Prostate gland (tissue), 2 donors: ENCODE results near the gene PAQR5. TPM values are rescaled to one million over a fixed set of nuclear protein-coding genes. Genes with fewer than 3 reads are reported as not detected.

Experiments used
- DNase-seq: peaks from one replicate; pipeline ENCODE4 v3.0.0-alpha.2; 2019; ENCODE audit warnings: low spot score
- H3K27ac ChIP-seq, 2 donors: fragments of 200-600 bp; sonication (generic); 2 replicates each; pipeline ENCODE4 v1.5.1; 2017 to 2019
- H3K27me3 ChIP-seq: fragments of 200-600 bp; sonication (generic); replicated peaks from 2 replicates; pipeline ENCODE4 v1.5.1; 2019; ENCODE audit not compliant: insufficient read depth
- H3K36me3 ChIP-seq, 2 donors: fragments of 200-600 bp; sonication (generic); 1 replicate in 1 of 2; 2 replicates in 1 of 2; pipeline versions ENCODE4 v1.5.1 to v1.8.1; 2017 to 2019
- H3K4me1 ChIP-seq: fragments of 200-600 bp; sonication (generic); replicated peaks from 2 replicates; pipeline ENCODE4 v1.5.1; 2019
- H3K4me3 ChIP-seq, 2 donors: fragments of 200-600 bp; sonication (generic); 2 replicates each; pipeline ENCODE4 v1.5.1; 2017 to 2019
- H3K9me3 ChIP-seq: fragments of 200-600 bp; sonication (generic); 2 replicates; pipeline ENCODE4 v1.5.1; 2017
- CTCF ChIP-seq, 4 experiments: fragments of 200-600 bp in 2 of 4; fragments of 450-650 bp in 2 of 4; sonication (generic) in 2 of 4; IDR thresholded peaks; 1 replicate in 3 of 4; 2 replicates in 1 of 4; pipeline ENCODE4 v1.5.1; 2016 to 2019; ENCODE audit warnings: antibody characterized with exemption in 4 of 4, mild to moderate bottlenecking in 2 of 4, moderate library complexity in 2 of 4
- POLR2A ChIP-seq: fragments of 450-650 bp; IDR thresholded peaks from one replicate; pipeline ENCODE4 v1.6.1; 2016; ENCODE audit warnings: antibody characterized with exemption, mild to moderate bottlenecking
- POLR2AphosphoS5 ChIP-seq: sonication (generic); formaldehyde crosslinking; IDR thresholded peaks from one replicate; pipeline ENCODE4 v1.6.1; 2017; ENCODE audit warnings: antibody characterized with exemption
- WGBS: methylation state at CpG from one replicate; pipeline ENCODE4 v1.1.5; 2018; 5-methylcytosine and 5-hydroxymethylcytosine counted together
- intact Hi-C: fragments of 100-400 bp; cut with DNase I; formaldehyde crosslinking; loops from one replicate; pipeline ENCODE4 v1.14.2; 2022
- total RNA-seq, 2 donors: library from RNA; depleted of rRNA; stranded (reverse); fragments of >200 nt; gene quantifications; one replicate each; pipeline ENCODE4 v1.1.0, GENCODE V29; 2016

The PAQR5 gene
- total RNA-seq: 1 to 10 TPM in 1 of 2 donors, under 1 TPM in 1; 0.17 to 1.2 TPM

GRCh38 chr15:69298697-69299441 is at the start of gene PAQR5:
Gene PAQR5, plus strand, starts transcription at chr15:69298912. Its CDS starts 61,169 bp downstream, at chr15:69360081.
- no peak within 1 kb of the TSS for H3K27ac ChIP-seq
- 2% methylated on average over 50 of the region's 74 CpGs for WGBS

GRCh38 chr15:69253156-69253555 is 45.6 kb upstream of the PAQR5 start:
- TF ChIP-seq CTCF (IDR thresholded peaks at IDR 0.05): no peak
- TF ChIP-seq POLR2A: no peak
- TF ChIP-seq POLR2AphosphoS5: no peak
- no peak for DNase-seq
- Histone ChIP-seq H3K4me1 (no peaks in the 10 kb centered on the region), H3K27me3 (no peaks in the 10 kb centered on the region), H3K9me3 (no peaks in the 10 kb centered on the region), H3K27ac (no peak overlapping the region), H3K4me3 (no peak overlapping the region), H3K36me3 (no peaks in the 10 kb centered on the region)
- intact Hi-C loops: no loop called here
- WGBS: 24% methylated on average over 3 of the region's 3 CpGs

More at GRCh38 chr15:69298697-69299441, at the start of gene PAQR5:
- intact Hi-C loops: no loop called here
- no peaks in the 10 kb centered on the region for H3K9me3 ChIP-seq
- H3K27me3 ChIP-seq: peaks cover 3% of the 10 kb centered on the region
- H3K36me3 ChIP-seq: no peaks in the 10 kb centered on the region
- DNase-seq: peak; percentile 15
- TF ChIP-seq CTCF (IDR thresholded peaks at IDR 0.05) (no peak), POLR2A (no peak), POLR2AphosphoS5 (no peak)
- H3K4me3 ChIP-seq: peak within 1 kb of the TSS; percentile 38 to 45
- peaks cover 4% of the 10 kb centered on the region for H3K4me1 ChIP-seq

- H3K9me3 ChIP-seq: no peaks in the 10 kb centered on the region
- H3K36me3 ChIP-seq: no peaks in the 10 kb centered on the region
- no peak for DNase-seq
- TF ChIP-seq CTCF (IDR thresholded peaks at IDR 0.05) (peak in 3 of 4 experiments; percentile 42 to 75 (median 70)), POLR2A (no peak), POLR2AphosphoS5 (no peak)
- no peak overlapping the region for H3K27ac ChIP-seq
- WGBS: 34% methylated on average over 5 of the region's 5 CpGs
- intact Hi-C loops: loop anchor here (2.0 kb wide), 1 partner anchor 207 kb away; no protein-coding TSS in a partner anchor
- H3K4me1 ChIP-seq: no peaks in the 10 kb centered on the region
- H3K4me3 ChIP-seq: no peak overlapping the region
- no peaks in the 10 kb centered on the region for H3K27me3 ChIP-seq
Observed at GRCh38 chr15:69265347-69265955, 33.3 kb upstream of the PAQR5 start.

GRCh38 chr15:69271217-69271616 is 27.5 kb upstream of the PAQR5 start:
- H3K4me3 ChIP-seq: no peak overlapping the region
- intact Hi-C loops: no loop called here
- no peaks in the 10 kb centered on the region for H3K36me3 ChIP-seq
- no peaks in the 10 kb centered on the region for H3K27me3 ChIP-seq
- no peaks in the 10 kb centered on the region for H3K4me1 ChIP-seq
- no peaks in the 10 kb centered on the region for H3K9me3 ChIP-seq
- no peak overlapping the region for H3K27ac ChIP-seq
- no peak for DNase-seq
- no peak for TF ChIP-seq POLR2AphosphoS5
- TF ChIP-seq POLR2A: no peak
- no peak for TF ChIP-seq CTCF (IDR thresholded peaks at IDR 0.05)

- TF ChIP-seq POLR2AphosphoS5: no peak
- no peak for TF ChIP-seq POLR2A
- no peak for TF ChIP-seq CTCF (IDR thresholded peaks at IDR 0.05)
- Histone ChIP-seq H3K9me3 (no peaks in the 10 kb centered on the region), H3K36me3 (no peaks in the 10 kb centered on the region), H3K27ac (no peak overlapping the region), H3K4me3 (no peak overlapping the region), H3K27me3 (no peaks in the 10 kb centered on the region), H3K4me1 (no peaks in the 10 kb centered on the region)
- intact Hi-C loops: no loop called here
- WGBS: 64% methylated on average over 3 of the region's 3 CpGs
- no peak for DNase-seq
Observed at GRCh38 chr15:69272139-69272538, 26.6 kb upstream of the PAQR5 start.
